SK-N-MC (cell line): ENCODE measurements around the gene CCDC60.

ENCODE experiments used
- EZH2 ChIP-seq: fragments of 200-600 bp; sonication (generic); IDR thresholded peaks from one replicate; pipeline ENCODE4 v1.6.1; 2017; ENCODE audit warnings: antibody characterized with exemption
- FOXP2 ChIP-seq: optimal IDR thresholded peaks from 2 replicates; pipeline ENCODE3; 2011; ENCODE audit warnings: mild to moderate bottlenecking, moderate library complexity; ENCODE audit not compliant: insufficient read depth; ENCODE audit errors: extremely low read length, control extremely low read depth
- POLR2AphosphoS5 ChIP-seq: IDR thresholded peaks from 2 replicates; pipeline ENCODE4 v1.6.1; 2012; ENCODE audit warnings: mild to moderate bottlenecking, low read depth, low read length, borderline replicate concordance

- TF ChIP-seq EZH2 = no peak
- no peak for TF ChIP-seq POLR2AphosphoS5
- no peak for TF ChIP-seq FOXP2
Observed at GRCh38 chr12:119412811-119413794, 78.6 kb downstream of the CCDC60 start.
